Stimulated activated CD8-positive, alpha-beta memory T cell treated with anti-CD3 and anti-CD28 coated beads, Interleukin-7, amount 100 ng/mL, for 48 hours (primary cell): ENCODE measurements around the gene RGS2.
A peak's percentile ranks its signal among the peaks of the same experiment; 100 is the strongest.

Experiments used
- DNase-seq, 2 donors: peaks; one replicate each; pipeline ENCODE4 v3.0.0-alpha.2; 2020; ENCODE audit warnings: low read depth in 1 of 2; ENCODE audit errors: extremely low read depth in 1 of 2

Gene RGS2

GRCh38 chr1:192808518-192809306, at the start of gene RGS2:
Gene RGS2 (plus strand): TSS chr1:192809039. CDS start chr1:192809072, 33 bp downstream.
- DNase-seq: peak; percentile 75 to 77

- DNase-seq: no peak
These were observed 49.7 kb upstream of the RGS2 start for GRCh38 chr1:192759104-192759503.

- no peak for DNase-seq
These were observed 46.6 kb upstream of the RGS2 start for GRCh38 chr1:192762265-192762664.

GRCh38 chr1:192763243-192763642, 45.6 kb upstream of the RGS2 start:
- no peak for DNase-seq

- DNase-seq: no peak
These were observed 45.1 kb upstream of the RGS2 start for GRCh38 chr1:192763756-192764155.

GRCh38 chr1:192764675-192765074, 44.2 kb upstream of the RGS2 start:
- no peak for DNase-seq

GRCh38 chr1:192766009-192766625, 42.7 kb upstream of the RGS2 start:
- DNase-seq: no peak

- DNase-seq: no peak
These were observed 42.0 kb upstream of the RGS2 start for GRCh38 chr1:192766876-192767275.

- DNase-seq: no peak
These were observed 41.0 kb upstream of the RGS2 start for GRCh38 chr1:192767798-192768197.

- DNase-seq: no peak
These were observed 40.4 kb upstream of the RGS2 start for GRCh38 chr1:192768463-192768862.

GRCh38 chr1:192771341-192771740, 37.5 kb upstream of the RGS2 start:
- DNase-seq: no peak

GRCh38 chr1:192775631-192776030, 33.2 kb upstream of the RGS2 start:
- no peak for DNase-seq

- no peak for DNase-seq
These were observed 32.6 kb upstream of the RGS2 start for GRCh38 chr1:192776206-192776605.

- DNase-seq: no peak
These were observed 31.8 kb upstream of the RGS2 start for GRCh38 chr1:192776998-192777397.

GRCh38 chr1:192783791-192784190, 25.0 kb upstream of the RGS2 start:
- no peak for DNase-seq

GRCh38 chr1:192784397-192784796, 24.4 kb upstream of the RGS2 start:
- no peak for DNase-seq

GRCh38 chr1:192786576-192786975, 22.3 kb upstream of the RGS2 start:
- no peak for DNase-seq

GRCh38 chr1:192787914-192788585, 20.8 kb upstream of the RGS2 start:
- DNase-seq: no peak

- no peak for DNase-seq
These were observed 19.0 kb upstream of the RGS2 start for GRCh38 chr1:192789871-192790270.

GRCh38 chr1:192792628-192793027, 16.2 kb upstream of the RGS2 start:
- no peak for DNase-seq

GRCh38 chr1:192793983-192794767, 14.7 kb upstream of the RGS2 start:
- no peak for DNase-seq
